ENCODE results near the gene HBA1. TPM values are rescaled to one million over a fixed set of nuclear protein-coding genes. Genes with fewer than 3 reads are reported as not detected.

Gene HBA1
- total RNA-seq, 2 donors from 2014 or later = 7.4 to 50.3 TPM

DNA sequence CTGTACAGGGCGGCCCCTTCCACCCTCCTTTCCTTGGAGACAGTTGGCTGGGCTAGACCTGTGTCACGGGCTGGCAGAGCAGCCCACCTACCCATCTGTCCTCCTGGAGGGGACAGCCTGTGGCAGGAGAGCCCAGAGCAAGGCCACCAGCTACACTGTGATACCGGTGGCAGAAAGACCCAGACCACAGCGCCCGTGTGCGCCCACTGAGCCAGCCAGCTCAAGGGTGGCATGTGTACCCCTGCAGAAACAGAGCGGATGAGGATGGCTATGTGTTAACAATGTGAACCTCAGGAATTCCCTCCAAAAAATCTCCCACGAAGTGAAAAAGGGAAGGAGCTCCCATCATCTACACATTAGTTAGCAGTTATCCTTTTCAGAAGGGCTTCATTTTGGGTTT is 10.8 kb downstream of the HBA1 start:
- H3K4me1 ChIP-seq = no peaks in the 10 kb centered on the region
- TF ChIP-seq, protein P1, sequence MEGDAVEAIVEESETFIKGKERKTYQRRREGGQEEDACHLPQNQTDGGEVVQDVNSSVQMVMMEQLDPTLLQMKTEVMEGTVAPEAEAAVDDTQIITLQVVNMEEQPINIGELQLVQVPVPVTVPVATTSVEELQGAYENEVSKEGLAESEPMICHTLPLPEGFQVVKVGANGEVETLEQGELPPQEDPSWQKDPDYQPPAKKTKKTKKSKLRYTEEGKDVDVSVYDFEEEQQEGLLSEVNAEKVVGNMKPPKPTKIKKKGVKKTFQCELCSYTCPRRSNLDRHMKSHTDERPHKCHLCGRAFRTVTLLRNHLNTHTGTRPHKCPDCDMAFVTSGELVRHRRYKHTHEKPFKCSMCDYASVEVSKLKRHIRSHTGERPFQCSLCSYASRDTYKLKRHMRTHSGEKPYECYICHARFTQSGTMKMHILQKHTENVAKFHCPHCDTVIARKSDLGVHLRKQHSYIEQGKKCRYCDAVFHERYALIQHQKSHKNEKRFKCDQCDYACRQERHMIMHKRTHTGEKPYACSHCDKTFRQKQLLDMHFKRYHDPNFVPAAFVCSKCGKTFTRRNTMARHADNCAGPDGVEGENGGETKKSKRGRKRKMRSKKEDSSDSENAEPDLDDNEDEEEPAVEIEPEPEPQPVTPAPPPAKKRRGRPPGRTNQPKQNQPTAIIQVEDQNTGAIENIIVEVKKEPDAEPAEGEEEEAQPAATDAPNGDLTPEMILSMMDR (IDR thresholded peaks at IDR 0.05) = no peak
- intact Hi-C loops (cut with DNase I) = no loop called here
- H3K27me3 ChIP-seq = no peaks in the 10 kb centered on the region
- H3K36me3 ChIP-seq = peaks cover 13% of the 10 kb centered on the region
- no peak for DNase-seq
- no peaks in the 10 kb centered on the region for H3K9me3 ChIP-seq
- no peak overlapping the region for H3K9ac ChIP-seq (ENCODE audit: low read depth in 2 of 2, low read length in 2 of 2)
- H3K27ac ChIP-seq = no peak overlapping the region
- H3K4me3 ChIP-seq = no peak overlapping the region

DNA sequence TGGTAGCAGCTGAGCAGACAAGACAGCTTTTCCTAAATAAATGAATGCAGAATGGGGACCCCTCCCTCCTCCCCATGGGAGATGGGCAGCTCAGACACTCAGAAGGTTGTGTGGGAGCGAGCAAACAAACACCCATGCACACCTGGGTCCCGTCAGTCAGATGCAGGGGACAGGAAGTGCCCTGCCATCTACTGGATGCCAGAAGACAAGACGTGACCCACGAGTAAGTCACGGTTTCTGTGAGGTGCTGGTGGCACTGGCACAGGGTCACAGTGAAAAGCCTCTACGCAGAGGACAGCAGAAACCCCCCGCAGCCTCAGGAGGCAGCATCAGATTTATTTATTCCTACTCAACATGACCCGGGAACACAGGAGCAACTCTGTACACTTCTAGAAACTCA is 12.2 kb downstream of the HBA1 start:
- intact Hi-C loops (cut with DNase I) = no loop called here
- no peak overlapping the region for H3K9ac ChIP-seq (ENCODE audit: low read depth in 2 of 2, low read length in 2 of 2)
- DNase-seq = no peak
- no peaks in the 10 kb centered on the region for H3K9me3 ChIP-seq
- no peaks in the 10 kb centered on the region for H3K27me3 ChIP-seq
- peaks cover 22% of the 10 kb centered on the region for H3K36me3 ChIP-seq
- H3K4me1 ChIP-seq = no peaks in the 10 kb centered on the region
- TF ChIP-seq, protein P1 (IDR thresholded peaks at IDR 0.05) = no peak
- no peak overlapping the region for H3K27ac ChIP-seq
- no peak overlapping the region for H3K4me3 ChIP-seq

DNA sequence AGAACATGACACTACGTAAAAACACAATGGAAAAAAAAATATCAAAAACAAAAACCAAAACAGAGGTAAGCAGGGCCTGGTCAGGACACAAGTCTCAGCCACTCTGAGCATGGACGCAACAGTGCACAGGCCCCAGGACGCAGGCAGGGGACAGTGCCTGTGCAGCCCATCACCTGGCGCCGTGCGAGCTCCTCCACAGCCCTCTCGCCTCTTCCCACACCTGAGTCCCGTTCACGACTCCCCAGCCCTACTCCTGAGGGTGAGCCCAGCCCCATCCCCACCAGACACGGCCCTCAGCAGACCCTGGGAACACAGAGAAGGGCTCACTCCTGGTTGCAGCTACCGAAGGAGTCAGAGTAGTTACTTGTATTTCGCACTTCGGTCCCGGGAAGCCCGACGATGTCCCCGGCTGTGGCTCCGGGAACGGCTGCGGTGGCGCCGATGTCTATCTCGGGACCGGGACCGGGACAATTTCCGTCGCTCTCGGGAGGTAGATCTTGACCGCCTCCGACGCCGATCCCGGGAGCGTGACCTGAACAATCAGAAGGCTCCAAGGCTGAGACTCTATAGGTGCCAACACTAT is 13.2 kb downstream of the HBA1 start:
- H3K9me3 ChIP-seq = no peaks in the 10 kb centered on the region
- TF ChIP-seq, protein P1 (IDR thresholded peaks at IDR 0.05) = no peak
- peaks cover 22% of the 10 kb centered on the region for H3K36me3 ChIP-seq
- no peak for DNase-seq
- H3K27me3 ChIP-seq = no peaks in the 10 kb centered on the region
- intact Hi-C loops (cut with DNase I) = no loop called here
- H3K9ac ChIP-seq (ENCODE audit: low read depth in 2 of 2, low read length in 2 of 2) = no peak overlapping the region
- no peak overlapping the region for H3K27ac ChIP-seq
- no peak overlapping the region for H3K4me3 ChIP-seq
- H3K4me1 ChIP-seq = no peaks in the 10 kb centered on the region

DNA sequence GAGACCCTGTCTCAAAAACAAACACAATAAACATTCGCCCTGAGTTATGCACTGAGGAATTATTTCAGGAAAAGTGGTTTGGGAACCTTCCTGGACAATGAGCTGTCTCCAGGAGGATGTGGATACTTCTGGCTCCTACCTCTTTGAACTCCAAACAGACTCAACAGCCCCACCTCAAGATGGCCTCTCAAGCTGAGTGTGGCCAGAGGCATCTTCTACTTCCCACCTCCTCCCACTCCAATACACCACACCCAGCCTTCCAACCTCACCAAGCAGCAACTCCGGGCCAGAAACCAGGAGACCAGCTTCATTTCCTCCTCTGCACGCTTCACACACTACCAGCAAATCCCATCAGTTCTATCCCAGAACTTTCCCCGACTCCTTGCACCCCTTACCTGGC is 15.4 kb downstream of the HBA1 start:
- Histone ChIP-seq H3K27me3 (no peaks in the 10 kb centered on the region), H3K9me3 (no peaks in the 10 kb centered on the region), H3K36me3 (peaks cover 40% of the 10 kb centered on the region), H3K4me1 (no peaks in the 10 kb centered on the region), H3K27ac (no peak overlapping the region), H3K4me3 (no peak overlapping the region), H3K9ac (ENCODE audit: low read depth in 2 of 2, low read length in 2 of 2) (no peak overlapping the region)
- DNase-seq = no peak
- intact Hi-C loops (cut with DNase I) = no loop called here
- TF ChIP-seq, protein P1 (IDR thresholded peaks at IDR 0.05) = no peak

DNA sequence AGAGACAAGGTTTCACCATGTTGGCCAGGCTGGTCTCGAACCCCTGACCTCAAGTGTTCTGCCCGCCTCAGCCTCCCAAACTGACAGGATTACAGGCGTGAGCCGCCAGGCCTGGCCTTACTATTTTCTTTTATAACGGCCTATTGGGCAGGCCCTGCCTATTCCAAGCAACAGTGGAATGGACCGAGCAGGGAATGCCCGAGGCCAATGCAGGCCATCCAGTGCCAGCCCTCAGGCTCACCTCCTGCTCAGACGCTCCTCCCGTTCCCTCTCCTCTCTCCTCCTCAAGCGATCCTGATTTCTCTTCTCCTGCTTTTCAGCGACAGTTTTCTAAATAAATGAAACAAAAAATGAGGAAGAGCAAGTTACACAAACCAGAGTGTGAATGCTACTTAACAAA is 16.2 kb downstream of the HBA1 start:
- DNase-seq = no peak
- no peaks in the 10 kb centered on the region for H3K9me3 ChIP-seq
- intact Hi-C loops (cut with DNase I) = no loop called here
- H3K4me1 ChIP-seq = no peaks in the 10 kb centered on the region
- no peak overlapping the region for H3K4me3 ChIP-seq
- no peak overlapping the region for H3K27ac ChIP-seq
- H3K9ac ChIP-seq (ENCODE audit: low read depth in 2 of 2, low read length in 2 of 2) = no peak overlapping the region
- no peaks in the 10 kb centered on the region for H3K27me3 ChIP-seq
- peaks cover 40% of the 10 kb centered on the region for H3K36me3 ChIP-seq
- TF ChIP-seq, protein P1 (IDR thresholded peaks at IDR 0.05) = no peak

Data from colonic mucosa (tissue), 4 donors.